Endodermal cell (in vitro differentiated cells): ENCODE measurements around the gene SPRED2. TPM values are rescaled to one million over a fixed set of nuclear protein-coding genes. Genes with fewer than 3 reads are reported as not detected.

Experiments
- DNase-seq: peaks from one replicate; pipeline ENCODE4 v3.0.0-alpha.2; 2017
- H3K27ac ChIP-seq: 2 replicates; pipeline ENCODE4 v1.5.1; 2013; ENCODE audit warnings: mild to moderate bottlenecking, low read depth, low read length, moderate library complexity
- H3K27me3 ChIP-seq: 2 replicates; pipeline ENCODE4 v1.6.1; 2013; ENCODE audit warnings: mild to moderate bottlenecking, low read length, moderate library complexity; ENCODE audit not compliant: insufficient read depth, control insufficient read depth, poor library complexity, severe bottlenecking
- H3K36me3 ChIP-seq: 2 replicates; pipeline ENCODE4 v1.7.0; 2013; ENCODE audit warnings: mild to moderate bottlenecking, low read length, moderate library complexity; ENCODE audit not compliant: control insufficient read depth, insufficient read depth
- H3K4me1 ChIP-seq: one replicate; pipeline ENCODE4 v1.7.0; 2013; ENCODE audit warnings: low read length; ENCODE audit not compliant: control insufficient read depth, insufficient read depth
- H3K4me3 ChIP-seq: 2 replicates; pipeline ENCODE4 v1.5.1; 2013; ENCODE audit warnings: mild to moderate bottlenecking, low read length, moderate library complexity
- H3K9ac ChIP-seq: 2 replicates; pipeline ENCODE4 v1.6.1; 2013; ENCODE audit warnings: mild to moderate bottlenecking, low read length, moderate library complexity; ENCODE audit not compliant: poor library complexity, severe bottlenecking; ENCODE audit errors: extremely low read depth
- H3K9me3 ChIP-seq: 2 replicates; pipeline ENCODE4 v1.6.1; 2013; ENCODE audit warnings: mild to moderate bottlenecking, low read length, moderate library complexity; ENCODE audit not compliant: control insufficient read depth
- H3K27ac Mint-ChIP-seq: 2 replicates; pipeline ENCODE4 v1.8.0; 2020; ENCODE audit warnings: mixed read lengths
- H3K27me3 Mint-ChIP-seq: 2 replicates; pipeline ENCODE4 v1.8.0; 2021; ENCODE audit warnings: mild to moderate bottlenecking, mixed read lengths; ENCODE audit not compliant: insufficient read depth
- H3K36me3 Mint-ChIP-seq: 2 replicates; pipeline ENCODE4 v1.8.0; 2020; ENCODE audit warnings: low read depth, mixed read lengths
- H3K4me1 Mint-ChIP-seq: 2 replicates; pipeline ENCODE4 v1.8.0; 2020; ENCODE audit warnings: mixed read lengths
- H3K4me3 Mint-ChIP-seq: 2 replicates; pipeline ENCODE4 v1.8.0; 2020; ENCODE audit warnings: mild to moderate bottlenecking, moderate library complexity, mixed read lengths
- H3K9me3 Mint-ChIP-seq: 2 replicates; pipeline ENCODE4 v1.8.0; 2020; ENCODE audit warnings: mild to moderate bottlenecking, mixed read lengths
- CTCF ChIP-seq: fragments of 200-600 bp; sonication (generic); conservative IDR thresholded peaks from 2 replicates; pipeline ENCODE4 v1.5.0; 2021; ENCODE audit warnings: antibody characterized with exemption, mild to moderate bottlenecking
- WGBS, 2 experiments: methylation state at CpG; one replicate each; pipeline versions ENCODE4 v1.1.5 to v1.1.7; 2013; ENCODE audit warnings: missing lambda C conversion rate in 2 of 2, mixed read lengths in 1 of 2; ENCODE audit not compliant: insufficient coverage in 1 of 2, insufficient read length in 1 of 2; 5-methylcytosine and 5-hydroxymethylcytosine counted together
- total RNA-seq, 2 donors: library from RNA; stranded (reverse); fragmentation: NEBNext Ultra II Directional in 1 of 2; extraction: Animal tissue kit (Norgen Biotek cat#: 25700) in 1 of 2; gene quantifications; 2 replicates in 1 of 2; 3 replicates in 1 of 2; pipeline ENCODE4 v1.2.1, GENCODE V29; 2021

Gene SPRED2
- total RNA-seq, 2 donors from 2014 or later: 60.3 to 70.1 TPM

- 94 to 100% methylated on average over 3 of the region's 3 CpGs for WGBS, 2 experiments
- Histone ChIP-seq H3K36me3 (peaks cover 62% of the 10 kb centered on the region), H3K9ac (no peak overlapping the region), H3K27ac (no peak overlapping the region), H3K4me1 (peaks cover 23% of the 10 kb centered on the region), H3K9me3 (no peaks in the 10 kb centered on the region), H3K4me3 (no peak overlapping the region), H3K27me3 (no peaks in the 10 kb centered on the region)
- H3K27ac Mint-ChIP-seq: no peak overlapping the region
- H3K4me3 Mint-ChIP-seq: no peak overlapping the region
- peaks cover 6% of the 10 kb centered on the region for H3K36me3 Mint-ChIP-seq
- DNase-seq: no peak
- no peak for TF ChIP-seq CTCF
- no peaks in the 10 kb centered on the region for H3K9me3 Mint-ChIP-seq
- no peaks in the 10 kb centered on the region for H3K27me3 Mint-ChIP-seq
- H3K4me1 Mint-ChIP-seq: peaks cover 52% of the 10 kb centered on the region
These were observed 52.7 kb downstream of the SPRED2 start for GRCh38 chr2:65379721-65380171.

- no peak overlapping the region for H3K27ac Mint-ChIP-seq
- no peak overlapping the region for H3K4me3 Mint-ChIP-seq
These were observed 53.2 kb downstream of the SPRED2 start for GRCh38 chr2:65379223-65379622.

GRCh38 chr2:65378290-65378689 lies 54.1 kb downstream of the SPRED2 start:
- Histone ChIP-seq H3K4me3 (peak overlapping the region; percentile 9), H3K27me3 (no peaks in the 10 kb centered on the region), H3K27ac (no peak overlapping the region), H3K4me1 (peaks cover 33% of the 10 kb centered on the region), H3K9me3 (no peaks in the 10 kb centered on the region), H3K36me3 (peaks cover 54% of the 10 kb centered on the region), H3K9ac (no peak overlapping the region)
- Mint-ChIP-seq H3K27ac (no peak overlapping the region), H3K9me3 (no peaks in the 10 kb centered on the region), H3K27me3 (no peaks in the 10 kb centered on the region), H3K4me1 (peaks cover 58% of the 10 kb centered on the region), H3K4me3 (no peak overlapping the region), H3K36me3 (peaks cover 3% of the 10 kb centered on the region)
- WGBS, 2 experiments: 92 to 100% methylated on average over 2 to 3 of the region's 4 CpGs
- DNase-seq: no peak
- TF ChIP-seq CTCF: no peak

More at GRCh38 chr2:65379223-65379622, 53.2 kb downstream of the SPRED2 start:
- TF ChIP-seq CTCF: no peak
- no peak for DNase-seq
- Histone ChIP-seq H3K9me3 (no peaks in the 10 kb centered on the region), H3K9ac (no peak overlapping the region), H3K4me3 (no peak overlapping the region), H3K4me1 (peaks cover 28% of the 10 kb centered on the region), H3K27ac (no peak overlapping the region), H3K27me3 (no peaks in the 10 kb centered on the region), H3K36me3 (peaks cover 58% of the 10 kb centered on the region)
- H3K9me3 Mint-ChIP-seq: no peaks in the 10 kb centered on the region
- 94% methylated on average over 2 of the region's 2 CpGs for WGBS, 2 experiments
- peaks cover 55% of the 10 kb centered on the region for H3K4me1 Mint-ChIP-seq
- peaks cover 3% of the 10 kb centered on the region for H3K36me3 Mint-ChIP-seq
- no peaks in the 10 kb centered on the region for H3K27me3 Mint-ChIP-seq
